Measurements from ENCODE around the gene RHBG. TPM values are rescaled to one million over a fixed set of nuclear protein-coding genes. Genes with fewer than 3 reads are reported as not detected.

The RHBG gene
- total and polyA plus RNA-seq, 2 of the 4 experiments (the other 2 are of a cell fraction) = not detected

DNA sequence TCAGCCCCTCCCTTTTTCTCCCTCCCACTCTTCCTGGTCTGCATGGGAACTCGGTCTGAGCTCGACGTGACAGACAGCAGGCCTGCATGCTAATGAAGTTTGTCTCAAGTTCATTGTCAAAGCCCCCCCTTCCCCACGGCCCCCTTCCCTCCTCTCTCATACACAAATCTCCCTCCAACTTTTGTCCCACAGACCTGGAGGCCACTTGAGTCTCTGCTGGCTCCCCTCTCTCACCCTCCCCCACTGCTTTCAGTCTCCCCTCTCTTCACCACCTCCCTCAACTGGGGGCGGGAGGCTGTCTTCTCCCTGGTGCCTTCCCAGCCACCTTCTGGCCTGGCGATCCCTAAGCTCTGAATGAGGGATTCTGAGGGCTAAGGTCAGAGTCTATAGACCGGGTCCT lies 61.3 kb downstream of the RHBG start:
- Histone ChIP-seq H3K18ac (ENCODE audit: low read depth, low read length) (no peak overlapping the region), H3K4ac (ENCODE audit: low read depth, low read length) (no peak overlapping the region), H2AK9ac (replicated peaks; ENCODE audit: low read depth, low read length, poor library complexity) (no peak overlapping the region), H3K9me1 (ENCODE audit: insufficient read depth, low read length) (0 out of 2 replicates have a peak, but pooled peaks cover 4% of the 10 kb centered on the region), H3K36me3 (ENCODE audit: control insufficient read depth, insufficient read depth, low read length) (no peaks in the 10 kb centered on the region), H3K9ac (ENCODE audit: low read depth, low read length) (no peak overlapping the region), H3K79me1 (ENCODE audit: low read depth in 1 of 2, low read length in 2 of 2) (no peaks in the 10 kb centered on the region), H4K91ac (ENCODE audit: insufficient read depth, low read depth, low read length) (no peak overlapping the region), H4K5ac (ENCODE audit: low read depth, low read length) (no peak overlapping the region), H2BK5ac (ENCODE audit: low read depth, low read length, poor library complexity, severe bottlenecking) (no peak overlapping the region), H3K4me3 (ENCODE audit: insufficient read depth, low read depth, low read length) (no peak overlapping the region), H2BK15ac (ENCODE audit: low read depth, low read length) (no peak overlapping the region), H4K20me1 (ENCODE audit: insufficient read depth, low read length) (peaks cover 8% of the 10 kb centered on the region; the same call in 1 of the 2 replicates), H3K4me2 (ENCODE audit: low read depth, low read length) (no peak overlapping the region), H3K9me3 (ENCODE audit: control insufficient read depth, insufficient read depth, low read length) (no peaks in the 10 kb centered on the region; the same call in none of the 2 replicates), H2BK120ac (ENCODE audit: low read depth, low read length) (no peak overlapping the region), H4K8ac (ENCODE audit: low read depth in 2 of 2, low read length in 2 of 2) (no peak overlapping the region), H3K4me1 (ENCODE audit: control insufficient read depth, insufficient read depth, low read length) (no peaks in the 10 kb centered on the region), H3K56ac (ENCODE audit: extremely low read depth, insufficient read depth, low read length) (no peak overlapping the region), H3K14ac (replicated peaks; ENCODE audit: low read depth, low read length) (no peak overlapping the region), H3K27me3 (ENCODE audit: control insufficient read depth, insufficient read depth, low read length) (peaks cover 92% of the 10 kb centered on the region), H2AK5ac (ENCODE audit: low read depth, low read length) (no peak overlapping the region), H2BK20ac (ENCODE audit: low read depth, low read length) (no peak overlapping the region), H3K23ac (ENCODE audit: low read depth, low read length) (no peak overlapping the region), H3K27ac (ENCODE audit: insufficient read depth, low read length) (no peak overlapping the region), H2AFZ (replicated peaks; ENCODE audit: low read length, poor library complexity) (no peak overlapping the region)
- ATAC-seq (ENCODE audit: low read depth) (no peak), DNase-seq (no peak)
- CTCF ChIA-PET = interaction anchor here (1.3 kb wide), 1 partner anchor 44 kb away, joined by 3 read pairs; no protein-coding TSS in a partner anchor
- TF ChIP-seq, protein P1, sequence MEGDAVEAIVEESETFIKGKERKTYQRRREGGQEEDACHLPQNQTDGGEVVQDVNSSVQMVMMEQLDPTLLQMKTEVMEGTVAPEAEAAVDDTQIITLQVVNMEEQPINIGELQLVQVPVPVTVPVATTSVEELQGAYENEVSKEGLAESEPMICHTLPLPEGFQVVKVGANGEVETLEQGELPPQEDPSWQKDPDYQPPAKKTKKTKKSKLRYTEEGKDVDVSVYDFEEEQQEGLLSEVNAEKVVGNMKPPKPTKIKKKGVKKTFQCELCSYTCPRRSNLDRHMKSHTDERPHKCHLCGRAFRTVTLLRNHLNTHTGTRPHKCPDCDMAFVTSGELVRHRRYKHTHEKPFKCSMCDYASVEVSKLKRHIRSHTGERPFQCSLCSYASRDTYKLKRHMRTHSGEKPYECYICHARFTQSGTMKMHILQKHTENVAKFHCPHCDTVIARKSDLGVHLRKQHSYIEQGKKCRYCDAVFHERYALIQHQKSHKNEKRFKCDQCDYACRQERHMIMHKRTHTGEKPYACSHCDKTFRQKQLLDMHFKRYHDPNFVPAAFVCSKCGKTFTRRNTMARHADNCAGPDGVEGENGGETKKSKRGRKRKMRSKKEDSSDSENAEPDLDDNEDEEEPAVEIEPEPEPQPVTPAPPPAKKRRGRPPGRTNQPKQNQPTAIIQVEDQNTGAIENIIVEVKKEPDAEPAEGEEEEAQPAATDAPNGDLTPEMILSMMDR (conservative IDR thresholded peaks at IDR 0.05; ENCODE audit: low read depth, low read length) = no peak
- TF ChIP-seq, protein P2, sequence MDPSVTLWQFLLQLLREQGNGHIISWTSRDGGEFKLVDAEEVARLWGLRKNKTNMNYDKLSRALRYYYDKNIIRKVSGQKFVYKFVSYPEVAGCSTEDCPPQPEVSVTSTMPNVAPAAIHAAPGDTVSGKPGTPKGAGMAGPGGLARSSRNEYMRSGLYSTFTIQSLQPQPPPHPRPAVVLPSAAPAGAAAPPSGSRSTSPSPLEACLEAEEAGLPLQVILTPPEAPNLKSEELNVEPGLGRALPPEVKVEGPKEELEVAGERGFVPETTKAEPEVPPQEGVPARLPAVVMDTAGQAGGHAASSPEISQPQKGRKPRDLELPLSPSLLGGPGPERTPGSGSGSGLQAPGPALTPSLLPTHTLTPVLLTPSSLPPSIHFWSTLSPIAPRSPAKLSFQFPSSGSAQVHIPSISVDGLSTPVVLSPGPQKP (IDR thresholded peaks at IDR 0.05; ENCODE audit: borderline replicate concordance, low read depth, low read length) = no peak
- TF ChIP-seq FOS (IDR thresholded peaks at IDR 0.05; ENCODE audit: low read depth, low read length) (no peak), RFX5 (IDR thresholded peaks at IDR 0.05; ENCODE audit: low read depth, low read length) (no peak), MAZ (IDR thresholded peaks at IDR 0.05; ENCODE audit: borderline replicate concordance, low read depth, low read length) (no peak), NFE2L2 (IDR thresholded peaks at IDR 0.05; ENCODE audit: low read depth, low read length) (no peak), CHD1 (IDR thresholded peaks at IDR 0.05; ENCODE audit: low read depth, low read length) (no peak), CEBPB (IDR thresholded peaks at IDR 0.05; ENCODE audit: low read depth, low read length) (no peak), BHLHE40 (IDR thresholded peaks at IDR 0.05; ENCODE audit: low read depth, low read length) (no peak), SMC3 (IDR thresholded peaks at IDR 0.05; ENCODE audit: low read depth, low read length) (no peak), MAFK (IDR thresholded peaks at IDR 0.05; ENCODE audit: low read depth, low read length) (no peak), RCOR1 (IDR thresholded peaks at IDR 0.05; ENCODE audit: insufficient replicate concordance, low read length) (no peak), RAD21 (IDR thresholded peaks at IDR 0.05; ENCODE audit: low read length) (no peak), POLR2A (IDR thresholded peaks at IDR 0.05; ENCODE audit: low read depth, low read length) (no peak), MXI1 (IDR thresholded peaks at IDR 0.05; ENCODE audit: borderline replicate concordance, low read depth, low read length) (no peak)
- TF ChIP-seq, protein P3, sequence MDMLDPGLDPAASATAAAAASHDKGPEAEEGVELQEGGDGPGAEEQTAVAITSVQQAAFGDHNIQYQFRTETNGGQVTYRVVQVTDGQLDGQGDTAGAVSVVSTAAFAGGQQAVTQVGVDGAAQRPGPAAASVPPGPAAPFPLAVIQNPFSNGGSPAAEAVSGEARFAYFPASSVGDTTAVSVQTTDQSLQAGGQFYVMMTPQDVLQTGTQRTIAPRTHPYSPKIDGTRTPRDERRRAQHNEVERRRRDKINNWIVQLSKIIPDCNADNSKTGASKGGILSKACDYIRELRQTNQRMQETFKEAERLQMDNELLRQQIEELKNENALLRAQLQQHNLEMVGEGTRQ (IDR thresholded peaks at IDR 0.05; ENCODE audit: low read depth, low read length) = no peak
- BruUV-seq (replicated peaks) = no TSS peak
- POLR2A ChIA-PET (ENCODE audit: unreplicated experiment) = interaction anchor here (0.6 kb wide), 1 partner anchor 18 kb away, joined by 3 read pairs; no protein-coding TSS in a partner anchor
- 3% methylated on average over 4 of the region's 7 CpGs; no CpG with 5 or more reads in 1 of the 2 experiments for WGBS, 2 experiments (ENCODE audit: extremely low coverage in 2 of 2, insufficient read length in 1 of 2)
- dilution Hi-C loops (cut with HindIII; ENCODE audit: low sequenced_read_pairs, unreplicated experiment) = no loop called here
- intact Hi-C loops (cut with micrococcal nuclease) = no loop called here
- in situ Hi-C loops (cut with MboI; ENCODE audit: low sequenced_read_pairs) = no loop called here

All from IMR-90 (cell line).